Measurements from ENCODE around the gene MASP2. TPM values are rescaled to one million over a fixed set of nuclear protein-coding genes. Genes with fewer than 3 reads are reported as not detected.
A peak's percentile ranks its signal among the peaks of the same experiment; 100 is the strongest.
"Not testable (repeated sequence)": the region's sequence is repeated elsewhere in the genome, so short reads cannot be mapped to it uniquely, and the experiment has no call there.

MASP2 gene
- polyA plus RNA-seq, 3 donors: 3.2 to 4.0 (median 3.6) TPM

GRCh38 chr1:11041048-11041447 is 6.0 kb downstream of the MASP2 start:
- DNase-seq (ENCODE audit: low read depth in 3 of 3, low spot score in 2 of 3): no peak

GRCh38 chr1:11040105-11040429 is 7.0 kb downstream of the MASP2 start:
- not testable (repeated sequence) for DNase-seq (ENCODE audit: low read depth in 3 of 3, low spot score in 2 of 3)

- no peak for DNase-seq (ENCODE audit: low read depth in 3 of 3, low spot score in 2 of 3)
Measured at GRCh38 chr1:11039351-11040104, 7.5 kb downstream of the MASP2 start.

- DNase-seq (ENCODE audit: low read depth in 3 of 3, low spot score in 2 of 3): peak in 2 of 3 donors; percentile 65 to 70
Measured at GRCh38 chr1:11037740-11038182, 9.3 kb downstream of the MASP2 start.

GRCh38 chr1:11037019-11037739 is 9.9 kb downstream of the MASP2 start:
- not testable (repeated sequence) for DNase-seq (ENCODE audit: low read depth in 3 of 3, low spot score in 2 of 3)

GRCh38 chr1:11031624-11032262 is 15.3 kb downstream of the MASP2 start:
- no peak for DNase-seq (ENCODE audit: low read depth in 3 of 3, low spot score in 2 of 3)

- DNase-seq (ENCODE audit: low read depth in 3 of 3, low spot score in 2 of 3): no peak
Measured at GRCh38 chr1:11030865-11031264, 16.2 kb downstream of the MASP2 start.

GRCh38 chr1:11028018-11028417 is 19.0 kb downstream of the MASP2 start:
- no peak for DNase-seq (ENCODE audit: low read depth in 3 of 3, low spot score in 2 of 3)

- DNase-seq (ENCODE audit: low read depth in 3 of 3, low spot score in 2 of 3): no peak
Measured at GRCh38 chr1:11027316-11027715, 19.7 kb downstream of the MASP2 start.

GRCh38 chr1:11026903-11027302 is 20.1 kb downstream of the MASP2 start:
- no peak for DNase-seq (ENCODE audit: low read depth in 3 of 3, low spot score in 2 of 3)

- DNase-seq (ENCODE audit: low read depth in 3 of 3, low spot score in 2 of 3): no peak
Measured at GRCh38 chr1:11026052-11026451, 21.0 kb downstream of the MASP2 start.

- DNase-seq (ENCODE audit: low read depth in 3 of 3, low spot score in 2 of 3): no peak
Measured at GRCh38 chr1:11025618-11026017, 21.4 kb downstream of the MASP2 start.

GRCh38 chr1:11024874-11025203 is 22.2 kb downstream of the MASP2 start:
- no peak for DNase-seq (ENCODE audit: low read depth in 3 of 3, low spot score in 2 of 3)

GRCh38 chr1:11024154-11024873 is 22.7 kb downstream of the MASP2 start:
- no peak for DNase-seq (ENCODE audit: low read depth in 3 of 3, low spot score in 2 of 3)

- no peak for DNase-seq (ENCODE audit: low read depth in 3 of 3, low spot score in 2 of 3)
Measured at GRCh38 chr1:11023201-11023600, 23.8 kb downstream of the MASP2 start.

GRCh38 chr1:11019971-11020370 is 27.1 kb downstream of the MASP2 start:
- DNase-seq (ENCODE audit: low read depth in 3 of 3, low spot score in 2 of 3): no peak

GRCh38 chr1:11019358-11019757 is 27.7 kb downstream of the MASP2 start:
- not testable (repeated sequence) for DNase-seq (ENCODE audit: low read depth in 3 of 3, low spot score in 2 of 3)

GRCh38 chr1:11013160-11013531 is 33.9 kb downstream of the MASP2 start:
- DNase-seq (ENCODE audit: low read depth in 3 of 3, low spot score in 2 of 3): no peak

- DNase-seq (ENCODE audit: low read depth in 3 of 3, low spot score in 2 of 3): peak; percentile 86 to 96 (median 93)
Measured at GRCh38 chr1:11012260-11013159, 34.5 kb downstream of the MASP2 start, which contains the start of gene TARDBP. Gene TARDBP, plus strand, starts transcription at chr1:11012654. Its CDS starts 1,074 bp downstream, at chr1:11013728.

GRCh38 chr1:11000526-11000925 is 46.5 kb downstream of the MASP2 start:
- DNase-seq (ENCODE audit: low read depth in 3 of 3, low spot score in 2 of 3): no peak

Data from right renal cortex interstitium (tissue), 3 donors.